PC-9 (cell line): ENCODE measurements around the gene PLD2. TPM values are rescaled to one million over a fixed set of nuclear protein-coding genes. Genes with fewer than 3 reads are reported as not detected.

Experiments
- BruUV-seq: library from RNA; stranded (reverse); fragments of 400-500 nt; replicated peaks from 2 replicates; lab custom pipeline; 2021; lab: Mats Ljungman, UMichigan
- CTCF ChIA-PET: fragments of 300-600 bp; sonication (Branson Sonifier 250); formaldehyde crosslinking; loops from one replicate; lab custom pipeline; 2022; ENCODE audit warnings: antibody characterized with exemption; lab: Charles Lee
- POLR2A ChIA-PET: fragments of 300-600 bp; sonication (Branson Sonifier 250); formaldehyde crosslinking; loops from one replicate; lab custom pipeline; 2022; ENCODE audit warnings: antibody characterized with exemption; ENCODE audit not compliant: unreplicated experiment; lab: Charles Lee
- DNase-seq, 2 experiments: peaks; one replicate each; pipeline versions ENCODE4 v3.0.0 to v3.0.0-alpha.2; 2015 to 2022; ENCODE audit warnings: mixed read lengths in 1 of 2
- H2AFZ ChIP-seq: fragments of 200-600 bp; sonication (generic); 2 replicates; pipeline ENCODE4 v1.8.1; 2017; ENCODE audit warnings: antibody characterized with exemption
- H3F3A ChIP-seq: fragments of 200-600 bp; sonication (generic); 2 replicates; pipeline ENCODE4 v1.8.1; 2017; ENCODE audit warnings: antibody characterized with exemption, mild to moderate bottlenecking, low read depth; ENCODE audit not compliant: insufficient read depth
- H3K27ac ChIP-seq: fragments of 200-600 bp; sonication (generic); 2 replicates; pipeline ENCODE4 v1.6.1; 2016; ENCODE audit warnings: mixed run types
- H3K27me3 ChIP-seq: fragments of 200-600 bp; sonication (generic); 2 replicates; pipeline ENCODE4 v1.6.1; 2016; ENCODE audit warnings: low read depth, mixed run types; ENCODE audit not compliant: insufficient read depth
- H3K36me3 ChIP-seq: fragments of 200-600 bp; sonication (generic); 2 replicates; pipeline ENCODE4 v1.6.1; 2016; ENCODE audit warnings: low read depth, mixed run types
- H3K4me1 ChIP-seq: fragments of 200-600 bp; sonication (generic); replicated peaks from 2 replicates; pipeline ENCODE4 v1.6.1; 2016; ENCODE audit warnings: mixed run types; ENCODE audit not compliant: insufficient read depth
- H3K4me2 ChIP-seq: fragments of 200-600 bp; sonication (generic); 2 replicates; pipeline ENCODE4 v1.6.1; 2017; ENCODE audit warnings: mixed run types
- H3K4me3 ChIP-seq: fragments of 200-600 bp; sonication (generic); 2 replicates; pipeline ENCODE4 v1.6.1; 2016; ENCODE audit warnings: mixed run types
- H3K79me2 ChIP-seq: fragments of 200-600 bp; sonication (generic); 2 replicates; pipeline ENCODE4 v1.6.1; 2017; ENCODE audit warnings: low read depth, mixed run types
- H3K9me2 ChIP-seq: fragments of 200-600 bp; sonication (generic); 2 replicates; pipeline ENCODE4 v1.8.1; 2017; ENCODE audit warnings: mild to moderate bottlenecking; ENCODE audit not compliant: insufficient read depth
- H3K9me3 ChIP-seq: fragments of 200-600 bp; sonication (generic); 2 replicates; pipeline ENCODE4 v1.8.1; 2016; ENCODE audit warnings: low read depth; ENCODE audit not compliant: insufficient read depth
- H4K20me1 ChIP-seq: fragments of 200-600 bp; sonication (generic); 2 replicates; pipeline ENCODE4 v1.8.1; 2017; ENCODE audit not compliant: insufficient read depth
- EZH2 ChIP-seq: fragments of 200-600 bp; sonication (generic); IDR thresholded peaks from 2 replicates; pipeline ENCODE4 v1.8.0; 2017; ENCODE audit warnings: antibody characterized with exemption, low read depth
- intact Hi-C: fragments of 100-400 bp; cut with micrococcal nuclease; formaldehyde crosslinking; loops from one replicate; pipeline ENCODE4 v1.10.0; 2022; ENCODE audit not compliant: unreplicated experiment
- total RNA-seq: library from RNA; stranded (reverse); gene quantifications from 2 replicates; pipeline ENCODE4 v1.2.3, GENCODE V29; 2021
- TF ChIP-seq, protein P1 (sequence below): fragments of 200-600 bp; sonication (generic); conservative IDR thresholded peaks from 2 replicates; pipeline ENCODE4 v1.6.1; 2017; ENCODE audit warnings: mixed run types, antibody characterized with exemption, mild to moderate bottlenecking, moderate library complexity

The PLD2 gene
- total RNA-seq, 1 experiment from 2014 or later, result 95.5 TPM

DNA sequence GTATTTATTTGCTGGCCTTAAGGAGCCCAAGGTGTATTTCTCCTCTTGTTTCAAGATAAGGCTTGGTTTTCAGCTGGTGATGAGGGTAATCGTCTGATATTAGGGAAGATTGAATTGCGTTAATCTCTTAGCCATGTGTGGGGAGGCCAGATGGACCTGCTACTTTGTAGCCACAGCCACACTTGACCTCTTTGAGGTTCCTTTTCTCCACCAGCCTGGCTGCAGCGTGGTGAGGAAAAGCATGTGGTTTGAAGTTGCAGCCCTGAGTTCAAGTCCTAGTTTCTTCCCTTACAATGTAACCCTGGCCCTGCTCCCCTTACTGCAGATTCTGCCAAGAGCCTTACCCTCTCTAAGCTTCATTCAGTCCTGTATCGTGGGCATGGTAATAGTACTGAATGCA is 29.3 kb downstream of the PLD2 start:
- Histone ChIP-seq H3K9me3 (no peaks in the 10 kb centered on the region), H3K4me2 (peak overlapping the region; percentile 85; the same call in 1 of the 2 replicates)
- TF ChIP-seq EZH2, result no peak
- TF ChIP-seq, protein P1, sequence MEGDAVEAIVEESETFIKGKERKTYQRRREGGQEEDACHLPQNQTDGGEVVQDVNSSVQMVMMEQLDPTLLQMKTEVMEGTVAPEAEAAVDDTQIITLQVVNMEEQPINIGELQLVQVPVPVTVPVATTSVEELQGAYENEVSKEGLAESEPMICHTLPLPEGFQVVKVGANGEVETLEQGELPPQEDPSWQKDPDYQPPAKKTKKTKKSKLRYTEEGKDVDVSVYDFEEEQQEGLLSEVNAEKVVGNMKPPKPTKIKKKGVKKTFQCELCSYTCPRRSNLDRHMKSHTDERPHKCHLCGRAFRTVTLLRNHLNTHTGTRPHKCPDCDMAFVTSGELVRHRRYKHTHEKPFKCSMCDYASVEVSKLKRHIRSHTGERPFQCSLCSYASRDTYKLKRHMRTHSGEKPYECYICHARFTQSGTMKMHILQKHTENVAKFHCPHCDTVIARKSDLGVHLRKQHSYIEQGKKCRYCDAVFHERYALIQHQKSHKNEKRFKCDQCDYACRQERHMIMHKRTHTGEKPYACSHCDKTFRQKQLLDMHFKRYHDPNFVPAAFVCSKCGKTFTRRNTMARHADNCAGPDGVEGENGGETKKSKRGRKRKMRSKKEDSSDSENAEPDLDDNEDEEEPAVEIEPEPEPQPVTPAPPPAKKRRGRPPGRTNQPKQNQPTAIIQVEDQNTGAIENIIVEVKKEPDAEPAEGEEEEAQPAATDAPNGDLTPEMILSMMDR, result no peak

DNA sequence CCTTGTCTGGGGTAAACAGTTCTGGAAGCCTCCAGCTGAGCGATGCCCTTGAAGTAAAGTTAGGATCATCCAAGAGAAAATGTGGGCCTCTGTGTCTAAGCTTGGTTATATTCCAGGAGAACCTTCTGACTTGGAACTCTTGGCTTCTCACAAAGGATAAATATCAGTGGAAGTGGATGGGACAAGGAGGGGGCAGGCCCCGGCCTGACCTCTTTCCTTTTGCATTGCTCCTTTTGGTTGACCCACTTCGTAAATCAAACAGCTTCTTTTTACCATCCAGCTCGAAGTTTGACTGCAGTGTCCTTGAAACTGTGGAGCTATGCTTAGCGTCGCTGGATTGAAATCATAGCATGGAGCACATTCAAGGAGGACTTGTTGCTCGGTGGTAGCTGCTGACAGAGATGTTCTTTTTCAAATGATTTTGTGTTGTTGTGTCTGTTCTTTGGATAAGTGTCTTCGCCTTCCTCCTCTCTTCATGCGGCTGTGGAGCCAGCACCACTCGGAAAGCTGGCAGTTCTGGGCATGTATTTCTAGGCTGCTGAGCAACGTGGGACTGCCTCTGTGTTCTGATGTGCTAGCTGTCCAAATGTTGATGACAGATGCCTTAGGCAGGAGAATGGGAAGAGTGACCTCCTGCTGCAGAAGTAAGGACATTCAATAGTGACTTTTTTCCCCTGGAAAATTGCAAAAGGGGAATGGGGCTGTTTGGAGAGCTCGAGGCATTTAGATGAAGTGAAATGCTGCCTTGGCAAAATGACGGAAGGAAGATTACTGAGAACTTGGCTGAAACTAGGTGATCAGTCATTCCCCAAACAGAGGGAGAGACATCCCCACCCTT is 30.7 kb downstream of the PLD2 start:
- DNase-seq, result no peak
- POLR2A ChIA-PET, result interaction anchor here (0.7 kb wide), 1 partner anchor 31 kb away, joined by 4 read pairs; no protein-coding TSS in a partner anchor
- H3K4me1 ChIP-seq, result peaks cover 23% of the 10 kb centered on the region
- H3K27me3 ChIP-seq, result no peaks in the 10 kb centered on the region
- no peak overlapping the region for H3K4me2 ChIP-seq
- H3K9me3 ChIP-seq, result no peaks in the 10 kb centered on the region
- H3K79me2 ChIP-seq, result peaks cover 88% of the 10 kb centered on the region
- H3K4me3 ChIP-seq, result no peak overlapping the region
- no peak overlapping the region for H3K27ac ChIP-seq
- 0 out of 2 replicates have a peak, but pooled peaks cover 17% of the 10 kb centered on the region for H3K36me3 ChIP-seq
- TF ChIP-seq, protein P1, result no peak
- no peak for TF ChIP-seq EZH2
- no TSS peak for BruUV-seq
- no peaks in the 10 kb centered on the region for H3K9me2 ChIP-seq
- H2AFZ ChIP-seq, result no peak overlapping the region
- intact Hi-C loops, result loop anchor here (10.0 kb wide), 1 partner anchor 107 kb away; the partner anchor contains the start of genes PFN1, RNF167 and SLC25A11
- CTCF ChIA-PET, result interaction anchor here (0.9 kb wide), 1 partner anchor 22 kb away, joined by 3 read pairs; no protein-coding TSS in a partner anchor
- H3F3A ChIP-seq, result peaks cover 6% of the 10 kb centered on the region; the same call in 1 of the 2 replicates
- peaks cover 22% of the 10 kb centered on the region; the same call in 1 of the 2 replicates for H4K20me1 ChIP-seq

More for the DNA sequence above, 29.3 kb downstream of the PLD2 start:
- DNase-seq, result no peak
- peaks cover 76% of the 10 kb centered on the region for H3K79me2 ChIP-seq
- H3K27me3 ChIP-seq, result no peaks in the 10 kb centered on the region
- H3F3A ChIP-seq, result peaks cover 3% of the 10 kb centered on the region; the same call in 1 of the 2 replicates
- no peaks in the 10 kb centered on the region for H3K9me2 ChIP-seq
- no TSS peak for BruUV-seq
- intact Hi-C loops, result loop anchor here (10.0 kb wide), 1 partner anchor 109 kb away; the partner anchor contains the start of genes PFN1, RNF167 and SLC25A11
- H3K4me1 ChIP-seq, result peaks cover 23% of the 10 kb centered on the region
- POLR2A ChIA-PET, result interaction anchor here (0.6 kb wide), 1 partner anchor 14 kb away, joined by 3 read pairs; no protein-coding TSS in a partner anchor
- H3K4me3 ChIP-seq, result no peak overlapping the region
- peaks cover 22% of the 10 kb centered on the region; the same call in 1 of the 2 replicates for H4K20me1 ChIP-seq
- no peak overlapping the region for H3K27ac ChIP-seq
- H2AFZ ChIP-seq, result no peak overlapping the region
- CTCF ChIA-PET, result no interaction called here
- H3K36me3 ChIP-seq, result 0 out of 2 replicates have a peak, but pooled peaks cover 17% of the 10 kb centered on the region

DNA sequence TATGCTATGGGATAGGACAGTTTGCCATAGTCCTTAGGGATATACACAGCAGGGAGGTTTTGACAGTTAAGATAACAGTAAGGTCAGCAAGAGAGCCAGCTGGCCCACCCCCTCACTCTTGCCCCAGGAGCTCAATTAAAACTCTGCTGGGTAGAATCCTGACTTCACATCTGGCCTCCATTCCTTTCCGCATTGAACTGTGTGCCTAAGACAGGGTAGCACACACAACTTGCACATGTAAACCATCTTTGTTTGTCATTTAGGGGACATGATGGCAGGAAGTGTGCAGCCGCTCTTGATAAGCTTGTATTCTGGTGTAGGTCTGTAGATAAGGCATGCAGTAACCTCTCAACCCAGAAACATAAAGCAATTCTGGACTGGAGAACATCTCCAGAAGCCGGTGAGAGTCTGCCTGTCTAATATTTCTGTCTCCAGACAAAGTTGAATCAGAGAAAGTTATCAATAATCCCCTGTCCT is 31.4 kb downstream of the PLD2 start:
- peaks cover 94% of the 10 kb centered on the region for H3K79me2 ChIP-seq
- H4K20me1 ChIP-seq, result peaks cover 22% of the 10 kb centered on the region; the same call in 1 of the 2 replicates
- H3K27me3 ChIP-seq, result no peaks in the 10 kb centered on the region
- CTCF ChIA-PET, result no interaction called here
- no peak overlapping the region for H3K4me3 ChIP-seq
- peaks cover 23% of the 10 kb centered on the region for H3K4me1 ChIP-seq
- DNase-seq, result no peak
- BruUV-seq, result no TSS peak
- no peak for TF ChIP-seq EZH2
- TF ChIP-seq, protein P1, result no peak
- no peak overlapping the region for H3K4me2 ChIP-seq
- peaks cover 4% of the 10 kb centered on the region; the same call in 1 of the 2 replicates for H3F3A ChIP-seq
- H3K9me3 ChIP-seq, result no peaks in the 10 kb centered on the region
- POLR2A ChIA-PET, result interaction anchor here (0.7 kb wide), 1 partner anchor 32 kb away, joined by 4 read pairs; no protein-coding TSS in a partner anchor
- H3K36me3 ChIP-seq, result 0 out of 2 replicates have a peak, but pooled peaks cover 17% of the 10 kb centered on the region
- intact Hi-C loops, result loop anchor here (10.0 kb wide), 1 partner anchor 106 kb away; the partner anchor contains the start of genes PFN1, RNF167 and SLC25A11
- no peak overlapping the region for H3K27ac ChIP-seq
- no peaks in the 10 kb centered on the region for H3K9me2 ChIP-seq
- H2AFZ ChIP-seq, result no peak overlapping the region
